Endothelial cell of umbilical vein (primary cell): Measurements from ENCODE around the gene FANK1. TPM values are rescaled to one million over a fixed set of nuclear protein-coding genes. Genes with fewer than 3 reads are reported as not detected.
"Not testable (repeated sequence)": the region's sequence is repeated elsewhere in the genome, so short reads cannot be mapped to it uniquely, and the experiment has no call there.

Experiments
- BruUV-seq: library from RNA; stranded (reverse); fragments of 400-500 nt; replicated peaks from 2 replicates; lab custom pipeline; 2021; lab: Mats Ljungman, UMichigan
- CTCF ChIA-PET: fragments of 300-600, 350-600 bp; sonication (Branson Sonifier 250); formaldehyde crosslinking; loops from one replicate; lab custom pipeline; 2021; ENCODE audit warnings: antibody characterized with exemption, inconsistent platforms; lab: Charles Lee
- POLR2A ChIA-PET: fragments of 300-600, 350-600 bp; sonication (Branson Sonifier 250); formaldehyde crosslinking; loops from one replicate; lab custom pipeline; 2021; ENCODE audit warnings: antibody characterized with exemption, inconsistent platforms; lab: Charles Lee
- DNase-seq: peaks from one replicate; pipeline ENCODE4 v3.0.0-alpha.2; 2011; ENCODE audit warnings: low read depth, low spot score
- FAIRE-seq: peaks from 2 replicates; lab custom pipeline; 2011; peaks lifted over from hg19 to GRCh38; lab: Jason Lieb, UNC
- H2AFZ ChIP-seq: 2 replicates; pipeline ENCODE4 v1.6.0; 2012; ENCODE audit warnings: low read depth, low read length, control low read depth, inconsistent platforms
- H3K27ac ChIP-seq: 2 replicates; pipeline ENCODE4 v1.5.1; 2011; ENCODE audit warnings: low read depth, mild to moderate bottlenecking, control low read depth, low read length, moderate library complexity; ENCODE audit not compliant: insufficient read depth
- H3K27me3 ChIP-seq, 2 experiments: 2 replicates each; pipeline versions ENCODE4 v1.6.0 to v1.6.1; 2011; ENCODE audit warnings: low read length in 2 of 2, mixed read lengths in 1 of 2; ENCODE audit not compliant: control insufficient read depth in 2 of 2, insufficient read depth in 2 of 2
- H3K36me3 ChIP-seq, 2 experiments: 2 replicates in 1 of 2; 3 replicates in 1 of 2; pipeline ENCODE4 v1.5.1; 2011; ENCODE audit warnings: low read length in 2 of 2, mild to moderate bottlenecking in 1 of 2, moderate library complexity in 1 of 2; ENCODE audit not compliant: control insufficient read depth in 2 of 2, insufficient read depth in 2 of 2; ENCODE audit errors: extremely low read depth in 1 of 2
- H3K4me1 ChIP-seq: 3 replicates; pipeline ENCODE4 v1.5.1; 2011; ENCODE audit warnings: mild to moderate bottlenecking, low read length; ENCODE audit not compliant: control insufficient read depth, insufficient read depth; ENCODE audit errors: extremely low read depth
- H3K4me2 ChIP-seq: 2 replicates; pipeline ENCODE4 v1.6.1; 2011; ENCODE audit warnings: low read length, control low read depth, mixed read lengths; ENCODE audit not compliant: insufficient read depth
- H3K4me3 ChIP-seq, 3 experiments: fragments of 200-600 bp in 1 of 3; sonication (generic), shearing (Covaris generic) in 1 of 3; replicated peaks in 1 of 3; 2 replicates each; pipeline ENCODE4 v1.5.1; 2011 to 2016; ENCODE audit warnings: control low read depth in 3 of 3, low read length in 3 of 3, mild to moderate bottlenecking in 2 of 3, inconsistent platforms in 1 of 3, low read depth in 1 of 3, moderate library complexity in 1 of 3; ENCODE audit not compliant: insufficient read depth in 1 of 3
- H3K79me2 ChIP-seq: 2 replicates; pipeline ENCODE4 v1.6.0; 2012; ENCODE audit warnings: low read length, inconsistent platforms; ENCODE audit not compliant: control insufficient read depth, insufficient read depth
- H3K9ac ChIP-seq: replicated peaks from 2 replicates; pipeline ENCODE3; 2011; ENCODE audit warnings: low read length, control low read depth; ENCODE audit not compliant: insufficient read depth; ENCODE audit errors: extremely low read depth
- H3K9me1 ChIP-seq: replicated peaks from 3 replicates; pipeline ENCODE4 v1.6.0; 2011; ENCODE audit warnings: mild to moderate bottlenecking, low read length; ENCODE audit not compliant: control insufficient read depth, insufficient read depth; ENCODE audit errors: extremely low read depth
- H3K9me3 ChIP-seq: replicated peaks from 2 replicates; pipeline ENCODE4 v1.5.1; 2012; ENCODE audit warnings: low read length, inconsistent platforms; ENCODE audit not compliant: control insufficient read depth, insufficient read depth
- H4K20me1 ChIP-seq: replicated peaks from 2 replicates; pipeline ENCODE3; 2011; ENCODE audit warnings: mild to moderate bottlenecking, low read length; ENCODE audit not compliant: control insufficient read depth, insufficient read depth; ENCODE audit errors: extremely low read depth
- EZH2 ChIP-seq: IDR thresholded peaks from 2 replicates; pipeline ENCODE4 v1.6.1; 2012; ENCODE audit warnings: borderline replicate concordance, low read depth, mild to moderate bottlenecking, moderate library complexity, low read length, inconsistent platforms; ENCODE audit not compliant: severe bottlenecking
- GATA2 ChIP-seq: IDR thresholded peaks from 2 replicates; pipeline ENCODE4 v1.7.0; 2011; ENCODE audit warnings: low read depth, mild to moderate bottlenecking, moderate library complexity, mixed read lengths, low read length; ENCODE audit not compliant: insufficient read length, insufficient read depth
- dilution Hi-C: fragments of 300-500 bp; cut with MboI; formaldehyde crosslinking; loops from one replicate; pipeline ENCODE4 v1.15.0; 2019; ENCODE audit warnings: low sequenced_read_pairs; ENCODE audit not compliant: extremely low pct_ligation_motif_present
- intact Hi-C: fragments of 100-400 bp; cut with micrococcal nuclease; formaldehyde crosslinking; loops from one replicate; pipeline ENCODE4 v1.10.0; 2022
- polyA plus RNA-seq, 4 experiments: library from polyadenylated mRNA; depleted of rRNA in 3 of 4; stranded (reverse) in 3 of 4; unstranded in 1 of 4; fragments of >200 nt; gene quantifications; 2 replicates each; pipeline versions ENCODE4 v1.2.1 to v1.2.3, GENCODE V29; 2011 to 2012; ENCODE audit warnings: missing spikeins in 1 of 4
- total RNA-seq: library from RNA; stranded (reverse); gene quantifications from 2 replicates; pipeline ENCODE4 v1.2.3, GENCODE V29; 2021
- TF ChIP-seq, protein P1 (sequence below): IDR thresholded peaks from 2 replicates; pipeline ENCODE4 v1.6.1; 2011; ENCODE audit not compliant: insufficient read depth, insufficient read length

The FANK1 gene
- total and polyA plus RNA-seq, 2 donors (not counting 3 experiments of a cell fraction or from before 2014, with no cell fraction given), result 1.6 to 1.9 TPM

- H3K4me2 ChIP-seq, result no peak overlapping the region
- no peak for TF ChIP-seq EZH2
- no peak for TF ChIP-seq GATA2
- TF ChIP-seq, protein P1, sequence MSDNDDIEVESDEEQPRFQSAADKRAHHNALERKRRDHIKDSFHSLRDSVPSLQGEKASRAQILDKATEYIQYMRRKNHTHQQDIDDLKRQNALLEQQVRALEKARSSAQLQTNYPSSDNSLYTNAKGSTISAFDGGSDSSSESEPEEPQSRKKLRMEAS, result no peak
- no peak for FAIRE-seq
These were observed 20.6 kb downstream of the FANK1 start for GRCh38 chr10:125916977-125917376.

GRCh38 chr10:125917704-125918361 is 21.5 kb downstream of the FANK1 start:
- H3K27me3 ChIP-seq, H2AFZ ChIP-seq, H3K4me1 ChIP-seq, H3K4me2 ChIP-seq, CTCF ChIA-PET, DNase-seq, H3K79me2 ChIP-seq, intact Hi-C loops, FAIRE-seq, H3K9me1 ChIP-seq, H3K36me3 ChIP-seq, dilution Hi-C loops, H3K27ac ChIP-seq, H3K9me3 ChIP-seq, H3K4me3 ChIP-seq, H3K9ac ChIP-seq, POLR2A ChIA-PET, BruUV-seq, H4K20me1 ChIP-seq: not testable (repeated sequence)

More at GRCh38 chr10:125916977-125917376, 20.6 kb downstream of the FANK1 start:
- H3K27ac ChIP-seq, result no peak overlapping the region
- H3K4me3 ChIP-seq, result no peak overlapping the region
- H3K79me2 ChIP-seq, result no peaks in the 10 kb centered on the region
- no TSS peak for BruUV-seq
- dilution Hi-C loops, result no loop called here
- H3K9me1 ChIP-seq, result no peaks in the 10 kb centered on the region
- POLR2A ChIA-PET, result no interaction called here
- no peaks in the 10 kb centered on the region for H3K9me3 ChIP-seq
- H3K4me1 ChIP-seq, result no peaks in the 10 kb centered on the region
- no peak for DNase-seq
- H3K36me3 ChIP-seq, result no peaks in the 10 kb centered on the region
- CTCF ChIA-PET, result interaction anchor here (1.0 kb wide), 1 partner anchor 17 kb away, joined by 3 read pairs; no protein-coding TSS in a partner anchor
- intact Hi-C loops, result no loop called here
- no peak overlapping the region for H3K9ac ChIP-seq
- H2AFZ ChIP-seq, result no peak overlapping the region
- no peaks in the 10 kb centered on the region for H3K27me3 ChIP-seq
- H4K20me1 ChIP-seq, result no peaks in the 10 kb centered on the region

GRCh38 chr10:125921643-125922306 is 25.4 kb downstream of the FANK1 start:
- H3K4me3 ChIP-seq, H4K20me1 ChIP-seq, CTCF ChIA-PET, H3K36me3 ChIP-seq, H2AFZ ChIP-seq, H3K9ac ChIP-seq, FAIRE-seq, POLR2A ChIA-PET, dilution Hi-C loops, intact Hi-C loops, H3K9me1 ChIP-seq, H3K27ac ChIP-seq, H3K4me2 ChIP-seq, H3K27me3 ChIP-seq, BruUV-seq, H3K9me3 ChIP-seq, H3K4me1 ChIP-seq, H3K79me2 ChIP-seq, DNase-seq: not testable (repeated sequence)
